Embryonic facial prominence (tissue), 1 donor: ENCODE measurements around the gene PROSER2.

Experiments used
- DNase-seq: peaks from one replicate; pipeline ENCODE4 v3.0.0-alpha.2; 2016; ENCODE audit errors: extremely low spot score

Gene PROSER2

DNA sequence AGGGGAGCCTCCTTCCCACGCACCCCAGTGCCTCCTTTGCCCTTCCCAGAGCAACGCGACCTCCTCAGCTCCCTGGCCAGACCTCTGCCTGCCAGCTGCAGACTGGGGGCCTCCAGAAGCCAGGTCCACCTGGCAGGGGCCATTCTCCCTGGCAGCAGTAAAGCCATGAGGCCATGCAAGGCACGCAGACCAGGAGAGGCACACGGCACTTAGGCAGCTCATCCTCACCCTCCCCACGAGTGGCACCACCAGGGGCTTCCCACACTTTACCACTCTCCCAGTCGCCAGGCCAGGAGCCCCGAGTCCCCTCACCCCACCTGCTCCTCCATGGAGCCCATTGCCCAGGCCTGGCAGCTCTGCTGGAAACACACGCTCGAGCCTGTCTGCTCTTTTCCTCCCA lies 85.4 kb downstream of the PROSER2 start:
- no peak for DNase-seq

DNA sequence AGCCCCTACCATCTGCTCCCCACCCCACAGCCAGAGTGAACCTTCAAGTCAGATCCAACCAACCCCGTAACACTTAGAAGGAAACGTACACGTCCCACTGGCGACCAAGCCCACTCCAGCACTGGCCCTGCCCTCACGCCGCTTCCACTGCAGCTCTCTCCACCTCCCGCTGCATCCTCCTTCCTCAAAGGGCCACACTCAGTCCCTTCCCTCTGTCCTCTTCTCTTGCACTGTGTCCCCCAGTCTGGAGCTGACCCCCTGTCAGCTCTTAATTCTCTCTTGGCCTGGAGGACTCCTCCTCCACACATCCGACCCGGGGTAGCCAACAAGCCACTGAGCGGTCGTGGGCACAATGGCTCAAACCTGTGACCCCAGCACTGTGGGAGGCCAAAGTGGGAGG lies 85.8 kb downstream of the PROSER2 start:
- no peak for DNase-seq

DNA sequence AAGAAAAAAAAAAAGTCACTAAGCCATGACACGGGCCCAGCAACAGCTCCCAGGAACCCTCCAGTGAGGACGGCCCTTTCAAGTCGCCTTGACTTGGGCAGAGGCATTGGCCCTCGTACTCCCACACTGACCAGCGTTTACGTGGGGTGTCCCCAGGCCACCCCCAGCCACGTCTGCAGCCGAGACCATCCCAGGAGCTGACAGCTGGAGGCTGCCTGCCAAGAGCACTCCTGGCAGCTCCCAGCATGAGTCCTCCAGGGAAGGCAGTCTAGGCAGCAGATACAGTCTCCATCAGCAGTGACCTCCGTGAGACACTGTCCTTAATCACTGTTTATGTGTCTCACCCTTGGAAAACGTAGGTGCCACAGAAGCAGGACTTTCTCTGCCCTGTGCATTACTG lies 86.5 kb downstream of the PROSER2 start:
- DNase-seq = no peak

DNA sequence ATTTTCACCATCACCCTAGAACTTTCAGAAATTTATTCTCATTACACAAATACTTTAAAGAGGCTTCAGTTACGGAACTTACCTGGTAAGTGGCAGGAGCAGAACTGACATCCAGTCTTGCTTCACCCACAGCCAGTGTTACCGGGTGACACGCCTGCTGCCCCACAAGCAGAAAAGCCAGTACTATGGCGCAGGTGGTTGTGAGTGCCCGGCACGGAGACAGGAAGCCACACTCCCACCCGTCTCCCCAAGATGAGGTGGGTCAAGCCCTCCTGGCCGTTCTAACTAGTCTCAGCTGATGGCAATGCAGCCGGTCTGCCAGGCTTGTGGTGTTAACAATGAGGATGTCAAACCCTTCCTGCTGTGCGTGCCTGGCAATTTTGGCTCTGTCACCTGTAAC lies 86.9 kb downstream of the PROSER2 start:
- DNase-seq = no peak

DNA sequence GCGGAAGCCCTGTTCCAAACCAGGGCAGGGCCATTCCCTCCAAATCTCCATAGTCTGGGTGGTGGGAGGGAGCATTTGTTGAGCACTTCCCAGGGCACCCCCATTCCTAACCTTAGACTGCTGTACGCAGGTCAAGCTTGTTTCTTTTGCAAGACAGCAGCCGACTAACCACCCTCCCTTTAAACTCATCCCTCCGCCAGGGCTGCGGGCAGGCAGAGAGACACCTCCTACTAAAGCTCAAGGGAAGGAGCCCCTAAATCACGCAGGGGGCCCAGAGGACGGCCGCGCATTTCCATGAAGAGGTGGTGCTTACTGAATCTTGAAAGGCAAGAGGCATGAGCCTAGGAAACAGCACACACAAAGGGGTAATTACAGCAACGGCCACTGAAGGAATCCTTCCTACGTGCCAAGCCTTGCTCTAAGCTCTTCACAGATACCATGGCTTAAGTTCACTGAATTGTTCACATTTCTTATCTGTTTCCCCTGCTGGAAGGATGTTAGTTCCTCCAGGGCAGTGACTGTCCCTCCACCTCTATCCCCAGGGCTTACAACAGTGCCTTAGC lies 90.0 kb downstream of the PROSER2 start:
- no peak for DNase-seq

DNA sequence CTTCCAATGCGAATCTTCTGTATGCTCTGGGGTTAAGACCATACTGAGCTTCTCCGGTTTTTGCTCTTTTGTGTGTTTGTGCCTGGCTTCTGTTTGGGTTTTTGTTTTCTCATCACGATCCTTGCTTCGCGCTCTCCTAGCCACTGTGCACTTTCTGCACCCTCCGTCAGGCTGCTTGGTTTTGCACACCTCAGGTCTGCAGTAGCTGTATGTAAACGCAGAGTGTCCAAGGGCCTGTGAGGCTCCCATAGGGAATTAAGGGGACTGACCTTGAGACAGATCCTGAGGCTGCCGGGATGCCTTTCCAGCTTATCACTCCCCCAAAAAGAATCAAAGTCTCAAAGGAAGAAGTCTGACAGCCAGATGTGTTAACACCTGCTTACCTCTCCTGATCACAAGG lies 95.2 kb downstream of the PROSER2 start:
- DNase-seq = no peak

DNA sequence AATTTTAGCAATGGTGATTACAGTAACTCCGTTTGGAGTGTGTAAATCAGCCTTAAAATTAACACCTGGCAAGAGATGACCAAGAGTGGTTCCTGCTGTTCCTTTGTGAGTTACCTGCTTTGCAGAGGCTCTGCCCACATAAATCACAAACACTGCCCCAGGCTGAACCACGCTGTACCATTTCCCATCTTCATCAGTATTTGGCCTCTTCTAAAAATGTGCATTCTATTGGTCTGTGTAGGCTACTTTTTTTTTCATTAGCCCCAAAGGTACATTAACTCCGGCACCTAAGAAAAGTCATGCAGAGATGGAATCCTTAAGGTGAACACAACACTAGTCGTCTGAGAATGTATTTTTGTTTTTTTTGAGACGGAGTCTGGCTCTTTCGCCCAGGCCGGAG lies 96.1 kb downstream of the PROSER2 start:
- no peak for DNase-seq
